ENCODE measurements around the gene SRC.

Gene SRC

DNA sequence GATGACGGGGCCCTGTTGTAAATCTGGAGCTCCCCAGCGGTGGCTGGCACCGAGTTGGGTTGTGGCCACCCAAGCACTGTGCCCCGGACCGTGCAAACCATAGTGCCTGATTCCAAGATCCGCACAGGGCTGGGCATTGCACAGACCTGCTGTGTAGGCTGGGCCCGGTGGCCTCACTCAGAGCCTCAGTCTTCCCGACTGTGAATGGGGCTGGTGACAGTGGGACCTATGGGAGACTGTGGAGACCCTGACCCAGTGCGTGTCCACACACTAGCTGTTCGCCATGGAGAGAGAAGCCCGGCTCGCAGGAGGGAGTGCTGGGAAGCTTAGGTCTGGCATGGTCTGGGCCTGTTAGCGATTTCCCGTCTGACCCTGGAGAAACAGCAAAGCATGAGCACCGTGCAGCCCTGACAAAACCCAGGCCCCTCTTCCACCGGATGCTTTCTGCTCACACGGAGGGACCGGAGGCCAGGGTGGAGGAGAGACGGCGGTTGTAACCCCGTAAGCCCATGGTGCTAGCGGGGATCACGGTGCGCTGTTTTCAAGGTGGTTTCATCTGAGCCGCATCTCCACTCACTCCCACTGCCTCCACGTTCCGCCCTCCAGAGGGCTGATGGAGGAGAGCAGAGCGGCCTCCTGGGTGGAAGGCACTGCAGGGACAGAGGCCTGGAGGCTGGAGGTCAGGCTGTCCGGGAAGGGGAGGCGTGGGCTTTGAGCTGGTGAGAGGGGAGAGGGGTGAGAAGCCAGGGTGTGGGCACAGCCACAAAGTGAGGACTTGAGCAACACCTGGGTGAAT lies 52.2 kb downstream of the SRC start:
- TF ChIP-seq, protein P1, sequence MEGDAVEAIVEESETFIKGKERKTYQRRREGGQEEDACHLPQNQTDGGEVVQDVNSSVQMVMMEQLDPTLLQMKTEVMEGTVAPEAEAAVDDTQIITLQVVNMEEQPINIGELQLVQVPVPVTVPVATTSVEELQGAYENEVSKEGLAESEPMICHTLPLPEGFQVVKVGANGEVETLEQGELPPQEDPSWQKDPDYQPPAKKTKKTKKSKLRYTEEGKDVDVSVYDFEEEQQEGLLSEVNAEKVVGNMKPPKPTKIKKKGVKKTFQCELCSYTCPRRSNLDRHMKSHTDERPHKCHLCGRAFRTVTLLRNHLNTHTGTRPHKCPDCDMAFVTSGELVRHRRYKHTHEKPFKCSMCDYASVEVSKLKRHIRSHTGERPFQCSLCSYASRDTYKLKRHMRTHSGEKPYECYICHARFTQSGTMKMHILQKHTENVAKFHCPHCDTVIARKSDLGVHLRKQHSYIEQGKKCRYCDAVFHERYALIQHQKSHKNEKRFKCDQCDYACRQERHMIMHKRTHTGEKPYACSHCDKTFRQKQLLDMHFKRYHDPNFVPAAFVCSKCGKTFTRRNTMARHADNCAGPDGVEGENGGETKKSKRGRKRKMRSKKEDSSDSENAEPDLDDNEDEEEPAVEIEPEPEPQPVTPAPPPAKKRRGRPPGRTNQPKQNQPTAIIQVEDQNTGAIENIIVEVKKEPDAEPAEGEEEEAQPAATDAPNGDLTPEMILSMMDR (IDR thresholded peaks at IDR 0.05), result no peak

GRCh38 chr20:37398750-37399621 lies 53.0 kb downstream of the SRC start:
- TF ChIP-seq, protein P1 (IDR thresholded peaks at IDR 0.05), result no peak

- TF ChIP-seq, protein P1 (IDR thresholded peaks at IDR 0.05), result no peak
Observed at GRCh38 chr20:37401282-37401929, 55.5 kb downstream of the SRC start.

- TF ChIP-seq, protein P1 (IDR thresholded peaks at IDR 0.05), result no peak
Observed at GRCh38 chr20:37401930-37402675, 56.2 kb downstream of the SRC start.

- TF ChIP-seq, protein P1 (IDR thresholded peaks at IDR 0.05), result no peak
Observed at GRCh38 chr20:37403107-37404033, 57.4 kb downstream of the SRC start.

- TF ChIP-seq, protein P1 (IDR thresholded peaks at IDR 0.05), result no peak
Observed at GRCh38 chr20:37404461-37404890, 58.5 kb downstream of the SRC start.

All from LNCAP (cell line).